GM23338 (cell line): Measurements from ENCODE around the gene SFN. TPM values are rescaled to one million over a fixed set of nuclear protein-coding genes. Genes with fewer than 3 reads are reported as not detected.

Experiments
- ATAC-seq: fragments of 200-7000 bp; cut with Tn5 transposase; 3 replicates; pipeline ENCODE4 v1.9.1; 2020
- DNase-seq: peaks from one replicate; pipeline ENCODE4 v3.0.0-alpha.2; 2015; ENCODE audit warnings: low spot score
- H2AFZ ChIP-seq: fragments of 200-600 bp; sonication (generic); 2 replicates; pipeline ENCODE4 v1.8.0; 2016; ENCODE audit warnings: antibody characterized with exemption, mild to moderate bottlenecking, moderate library complexity
- H3F3A ChIP-seq: fragments of 200-600 bp; sonication (generic); replicated peaks from 2 replicates; pipeline ENCODE4 v1.8.0; 2017; ENCODE audit warnings: antibody characterized with exemption, mixed run types, low read depth
- H3K27ac ChIP-seq: fragments of 200-600 bp; sonication (generic); 2 replicates; pipeline ENCODE4 v1.6.1; 2016; ENCODE audit warnings: low read depth
- H3K27me3 ChIP-seq: fragments of 200-600 bp; sonication (generic); 2 replicates; pipeline ENCODE4 v1.8.0; 2016; ENCODE audit warnings: mild to moderate bottlenecking, mixed run types, moderate library complexity; ENCODE audit not compliant: insufficient read depth
- H3K36me3 ChIP-seq: fragments of 200-600 bp; sonication (generic); 2 replicates; pipeline ENCODE4 v1.8.0; 2016; ENCODE audit warnings: mild to moderate bottlenecking; ENCODE audit not compliant: insufficient read depth
- H3K4me1 ChIP-seq: fragments of 200-600 bp; sonication (generic); 2 replicates; pipeline ENCODE4 v1.8.0; 2016; ENCODE audit warnings: mild to moderate bottlenecking, moderate library complexity; ENCODE audit not compliant: insufficient read depth
- H3K4me2 ChIP-seq: fragments of 200-600 bp; sonication (generic); 2 replicates; pipeline ENCODE4 v1.7.1; 2017; ENCODE audit warnings: mixed run types
- H3K4me3 ChIP-seq: fragments of 200-600 bp; sonication (generic); 2 replicates; pipeline ENCODE4 v1.6.1; 2016; ENCODE audit warnings: mixed run types
- H3K79me2 ChIP-seq: fragments of 200-600 bp; sonication (generic); replicated peaks from 2 replicates; pipeline ENCODE4 v1.8.0; 2017; ENCODE audit warnings: mild to moderate bottlenecking; ENCODE audit not compliant: insufficient read depth
- H3K9me2 ChIP-seq: fragments of 200-600 bp; sonication (generic); 2 replicates; pipeline ENCODE4 v1.8.0; 2017; ENCODE audit not compliant: insufficient read depth
- H4K20me1 ChIP-seq: fragments of 200-600 bp; sonication (generic); replicated peaks from 2 replicates; pipeline ENCODE4 v1.8.0; 2017; ENCODE audit warnings: mild to moderate bottlenecking; ENCODE audit not compliant: insufficient read depth
- H3K27ac Mint-ChIP-seq: 2 replicates; pipeline ENCODE4 v1.8.0; 2020; ENCODE audit warnings: inconsistent platforms, mild to moderate bottlenecking, moderate library complexity, mixed read lengths
- H3K27me3 Mint-ChIP-seq: 3 replicates; pipeline ENCODE4 v1.8.0; 2022; ENCODE audit warnings: low read depth, mild to moderate bottlenecking, moderate library complexity, mixed read lengths, inconsistent platforms; ENCODE audit not compliant: insufficient read depth, poor library complexity
- H3K36me3 Mint-ChIP-seq: 3 replicates; pipeline ENCODE4 v1.8.0; 2021; ENCODE audit warnings: low read depth, mild to moderate bottlenecking, inconsistent platforms, moderate library complexity, mixed read lengths
- H3K4me1 Mint-ChIP-seq: 3 replicates; pipeline ENCODE4 v1.8.0; 2020; ENCODE audit warnings: mild to moderate bottlenecking, inconsistent platforms, mixed read lengths
- H3K4me3 Mint-ChIP-seq: 3 replicates; pipeline ENCODE4 v1.8.0; 2021; ENCODE audit warnings: moderate library complexity, mild to moderate bottlenecking, inconsistent platforms, mixed read lengths
- H3K9me3 Mint-ChIP-seq: 3 replicates; pipeline ENCODE4 v1.8.0; 2020; ENCODE audit warnings: moderate library complexity, mild to moderate bottlenecking, inconsistent platforms, mixed read lengths
- CREB1 ChIP-seq: fragments of 250-450 bp; sonication (Bioruptor Pico); IDR thresholded peaks from 2 replicates; pipeline ENCODE4 v1.5.0; 2020; ENCODE audit warnings: low read depth, mild to moderate bottlenecking, moderate library complexity
- CTCF ChIP-seq, 2 experiments: fragments of 200-600 bp in 1 of 2; sonication (generic) in 1 of 2; conservative IDR thresholded peaks; 2 replicates each; pipeline versions ENCODE4 v1.5.1 to v1.6.1; 2016 to 2017; ENCODE audit warnings: antibody characterized with exemption in 2 of 2, low read depth in 2 of 2, mild to moderate bottlenecking in 2 of 2, moderate library complexity in 1 of 2
- ETS1 ChIP-seq: IDR thresholded peaks from 2 replicates; pipeline ENCODE4 v1.6.1; 2016; ENCODE audit warnings: antibody characterized with exemption
- EZH2 ChIP-seq: fragments of 200-600 bp; sonication (generic); IDR thresholded peaks from one replicate; pipeline ENCODE4 v1.8.0; 2017; ENCODE audit warnings: antibody characterized with exemption, mild to moderate bottlenecking, low read depth; ENCODE audit not compliant: unreplicated experiment
- EZH2phosphoT487 ChIP-seq: fragments of 200-600 bp; sonication (generic); IDR thresholded peaks from one replicate; pipeline ENCODE4 v1.8.1; 2018; ENCODE audit warnings: antibody characterized with exemption; ENCODE audit not compliant: unreplicated experiment
- JUNB ChIP-seq: IDR thresholded peaks from one replicate; pipeline ENCODE4 v1.6.1; 2016; ENCODE audit warnings: antibody characterized with exemption; ENCODE audit not compliant: unreplicated experiment
- NANOG ChIP-seq: IDR thresholded peaks from 2 replicates; pipeline ENCODE4 v1.6.1; 2016; ENCODE audit warnings: antibody characterized with exemption, borderline replicate concordance
- POLR2AphosphoS5 ChIP-seq: IDR thresholded peaks from 2 replicates; pipeline ENCODE4 v1.6.1; 2016; ENCODE audit warnings: antibody characterized with exemption, low read depth
- REST ChIP-seq: IDR thresholded peaks from one replicate; pipeline ENCODE4 v1.6.1; 2018; ENCODE audit warnings: antibody characterized with exemption; ENCODE audit not compliant: unreplicated experiment
- STAT1 ChIP-seq: IDR thresholded peaks from one replicate; pipeline ENCODE4 v1.6.1; 2016; ENCODE audit warnings: antibody characterized with exemption; ENCODE audit not compliant: unreplicated experiment
- ZNF114 ChIP-seq: fragments of 250-450 bp; sonication (Bioruptor Pico); IDR thresholded peaks from 2 replicates; pipeline ENCODE4 v1.5.0; 2020; ENCODE audit warnings: mild to moderate bottlenecking, moderate library complexity
- ZNF331 ChIP-seq: fragments of 250-450 bp; sonication (Bioruptor Pico); IDR thresholded peaks from 2 replicates; pipeline ENCODE4 v1.5.0; 2020; ENCODE audit warnings: low read depth, mild to moderate bottlenecking, moderate library complexity
- polyA plus RNA-seq: library from polyadenylated mRNA; unstranded; fragments of >200 nt; fragmentation: Nextera tagmentation; extraction: Ambion mirVana; gene quantifications from 2 replicates; pipeline ENCODE4 v1.2.1, GENCODE V29; 2016
- total RNA-seq: library from RNA; depleted of rRNA; stranded (reverse); fragments of >200 nt; shearing (Covaris generic); gene quantifications from 2 replicates; pipeline ENCODE4 v1.2.3, GENCODE V29; 2014

SFN gene
- total and polyA plus RNA-seq, 2 experiments from 2014 or later: 1.8 to 2.6 TPM

GRCh38 chr1:26826261-26827105 is 36.5 kb upstream of the SFN start, which contains the start of gene ZDHHC18 (continued):
- TF ChIP-seq REST (no peak), STAT1 (no peak), JUNB (no peak)

- H3K4me1 Mint-ChIP-seq: peaks cover 35% of the 10 kb centered on the region
- peak; percentile 38 for DNase-seq
- H3K27me3 Mint-ChIP-seq: peaks cover 21% of the 10 kb centered on the region
- H3K27ac Mint-ChIP-seq: no peak overlapping the region
- Histone ChIP-seq H3K4me3 (peak overlapping the region; percentile 64), H3K9me2 (no peaks in the 10 kb centered on the region), H4K20me1 (no peaks in the 10 kb centered on the region; the same call in 1 of the 2 replicates), H3K4me1 (peaks cover 20% of the 10 kb centered on the region), H2AFZ (no peak overlapping the region), H3K36me3 (no peaks in the 10 kb centered on the region), H3F3A (peaks cover 3% of the 10 kb centered on the region; the same call in 1 of the 2 replicates), H3K4me2 (peak overlapping the region; percentile 80), H3K27me3 (peaks cover 3% of the 10 kb centered on the region; the same call in 1 of the 2 replicates), H3K27ac (no peak overlapping the region), H3K79me2 (peaks cover 4% of the 10 kb centered on the region; the same call in 1 of the 2 replicates)
- H3K36me3 Mint-ChIP-seq: peaks cover 4% of the 10 kb centered on the region; the same call in 2 of the 3 replicates
- H3K9me3 Mint-ChIP-seq: peaks cover 3% of the 10 kb centered on the region; the same call in 2 of the 3 replicates
- peak overlapping the region; percentile 82 for H3K4me3 Mint-ChIP-seq
- no peak for ATAC-seq
- no peak for TF ChIP-seq NANOG
- TF ChIP-seq ETS1: no peak
- TF ChIP-seq ZNF331 (CRISPR knock-in tag): no peak
- no peak for TF ChIP-seq CREB1
- TF ChIP-seq EZH2phosphoT487: no peak
- no peak for TF ChIP-seq ZNF114 (CRISPR knock-in tag)
- no peak for TF ChIP-seq REST
- TF ChIP-seq CTCF (conservative IDR thresholded peaks at IDR 0.05; ENCODE audit: low read depth in 2 of 2): no peak
- no peak for TF ChIP-seq POLR2AphosphoS5
- no peak for TF ChIP-seq STAT1
- no peak for TF ChIP-seq EZH2
Measured at GRCh38 chr1:26827106-26827604, 35.8 kb upstream of the SFN start.
